ENCODE results near the gene KCNIP4. TPM values are rescaled to one million over a fixed set of nuclear protein-coding genes. Genes with fewer than 3 reads are reported as not detected.

KCNIP4 gene
- total and polyA plus RNA-seq, 2 donors (not counting 3 experiments of a cell fraction or from before 2014, with no cell fraction given), result not detected

GRCh38 chr4:21385706-21386105, 562.9 kb downstream of the KCNIP4 start:
- Histone ChIP-seq H3K4me2 (ENCODE audit: insufficient read depth, low read length) (no peak overlapping the region), H2AFZ (ENCODE audit: low read depth, low read length) (no peak overlapping the region), H3K4me1 (ENCODE audit: control insufficient read depth, extremely low read depth, insufficient read depth, low read length) (no peaks in the 10 kb centered on the region), H3K27ac (ENCODE audit: insufficient read depth, low read depth, low read length) (no peak overlapping the region), H3K9me1 (replicated peaks; ENCODE audit: control insufficient read depth, extremely low read depth, insufficient read depth, low read length) (no peaks in the 10 kb centered on the region), H3K36me3 (ENCODE audit: control insufficient read depth in 2 of 2, extremely low read depth in 1 of 2, insufficient read depth in 2 of 2, low read length in 2 of 2) (no peaks in the 10 kb centered on the region), H3K9me3 (replicated peaks; ENCODE audit: control insufficient read depth, insufficient read depth, low read length) (no peaks in the 10 kb centered on the region), H3K27me3 (ENCODE audit: control insufficient read depth in 2 of 2, insufficient read depth in 2 of 2, low read length in 2 of 2) (no peaks in the 10 kb centered on the region), H3K79me2 (ENCODE audit: control insufficient read depth, insufficient read depth, low read length) (no peaks in the 10 kb centered on the region), H4K20me1 (replicated peaks; ENCODE audit: control insufficient read depth, extremely low read depth, insufficient read depth, low read length) (no peaks in the 10 kb centered on the region), H3K9ac (replicated peaks; ENCODE audit: extremely low read depth, insufficient read depth, low read length) (no peak overlapping the region), H3K4me3 (replicated peaks in 1 of 3; ENCODE audit: insufficient read depth in 1 of 3, low read depth in 1 of 3, low read length in 3 of 3) (no peak overlapping the region)
- BruUV-seq (replicated peaks), result no TSS peak
- intact Hi-C loops (cut with micrococcal nuclease) (no loop called here), dilution Hi-C loops (cut with MboI; ENCODE audit: extremely low pct_ligation_motif_present, low sequenced_read_pairs) (no loop called here)
- CTCF ChIA-PET, result no interaction called here
- DNase-seq (ENCODE audit: low read depth, low spot score) (no peak), FAIRE-seq (no peak)
- TF ChIP-seq GATA2 (IDR thresholded peaks at IDR 0.05; ENCODE audit: insufficient read depth, insufficient read length, low read depth, low read length), result no peak
- TF ChIP-seq EZH2 (IDR thresholded peaks at IDR 0.05; ENCODE audit: borderline replicate concordance, low read depth, low read length, severe bottlenecking), result no peak
- TF ChIP-seq POLR2A (IDR thresholded peaks at IDR 0.05; ENCODE audit: low read depth, low read length), result no peak
- TF ChIP-seq FOS (IDR thresholded peaks at IDR 0.05; ENCODE audit: borderline replicate concordance, insufficient read depth, low read length), result no peak
- no peak for TF ChIP-seq MAX (IDR thresholded peaks at IDR 0.05; ENCODE audit: insufficient read depth, insufficient read length)
- TF ChIP-seq JUN (IDR thresholded peaks at IDR 0.05; ENCODE audit: borderline replicate concordance, insufficient read depth, insufficient read length, low read depth), result no peak
- TF ChIP-seq MYC (IDR thresholded peaks at IDR 0.05; ENCODE audit: low read depth, low read length), result no peak
- TF ChIP-seq CTCF (IDR thresholded peaks at IDR 0.05; ENCODE audit: extremely low read depth in 1 of 2, insufficient read depth in 1 of 2, low read depth in 1 of 2, low read length in 2 of 2), result no peak
- no peak for TF ChIP-seq POLR2AphosphoS5 (IDR thresholded peaks at IDR 0.05; ENCODE audit: insufficient read depth, low read depth, low read length)
- POLR2A ChIA-PET, result no interaction called here

All from endothelial cell of umbilical vein (primary cell).